ENCODE results near the gene POU4F1.

GRCh38 chr13:78630511-78630910 lies 27.2 kb upstream of the POU4F1 start:
- TF ChIP-seq CTCF (IDR thresholded peaks at IDR 0.05), result no peak
- no peak for TF ChIP-seq POLR2A (IDR thresholded peaks at IDR 0.05)

Measured in Peyer's patch (tissue), 4 donors.